ENCODE data around the gene SSTR5.

DNA sequence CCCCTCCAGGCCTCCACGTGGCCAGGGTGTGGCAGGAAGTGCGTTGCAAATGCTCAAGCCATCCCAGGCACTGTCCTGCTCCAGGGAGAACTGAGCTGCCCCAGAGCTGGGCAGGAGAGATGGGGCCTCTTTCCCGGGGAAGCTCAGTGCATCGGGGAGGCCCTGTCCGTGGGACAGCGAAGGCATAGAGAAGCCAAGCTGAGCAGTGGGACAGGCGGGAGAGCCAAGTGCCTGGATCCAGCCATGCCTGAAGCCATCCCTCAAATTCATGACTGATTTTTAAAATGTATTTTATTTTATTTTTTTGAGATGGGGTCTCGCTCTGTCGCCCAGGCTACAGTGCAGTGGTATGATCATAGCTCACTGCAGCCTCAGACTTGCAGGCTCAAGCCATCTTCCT lies 25.4 kb upstream of the SSTR5 start:
- TF ChIP-seq CTCF (IDR thresholded peaks at IDR 0.05; ENCODE audit: borderline replicate concordance, extremely low read depth, low read length, poor library complexity, severe bottlenecking) = no peak
- TF ChIP-seq EZH2 (IDR thresholded peaks at IDR 0.05; ENCODE audit: borderline replicate concordance, low read depth, low read length, severe bottlenecking) = no peak

All from DND-41 (cell line).